CD4-positive, alpha-beta T cell (primary cell): Measurements from ENCODE around the gene NDEL1. TPM values are rescaled to one million over a fixed set of nuclear protein-coding genes. Genes with fewer than 3 reads are reported as not detected.

ENCODE experiments used
- ATAC-seq: fragments of 200-7000 bp; cut with Tn5 transposase; one replicate; pipeline ENCODE4 v1.10.0; 2022; ENCODE audit warnings: mild to moderate bottlenecking; ENCODE audit not compliant: poor library complexity
- CTCF ChIA-PET: fragments of 350-600 bp; sonication (Branson Sonifier 250); formaldehyde crosslinking; loops from one replicate; lab custom pipeline; 2021; ENCODE audit warnings: antibody characterized with exemption, inconsistent platforms; lab: Charles Lee
- POLR2A ChIA-PET: fragments of 350-600 bp; sonication (Branson Sonifier 250); formaldehyde crosslinking; loops from one replicate; lab custom pipeline; 2021; ENCODE audit warnings: antibody characterized with exemption, inconsistent platforms; lab: Charles Lee
- DNase-seq, 14 experiments: peaks; one replicate each; pipeline ENCODE4 v3.0.0-alpha.2; 2013 to 2020; ENCODE audit warnings: mixed read lengths in 2 of 14
- H3K27ac ChIP-seq, 2 donors: one replicate each; pipeline versions ENCODE4 v1.5.1 to v1.7.0; 2013; ENCODE audit warnings: low read length in 2 of 2, low read depth in 1 of 2, mild to moderate bottlenecking in 1 of 2
- H3K27me3 ChIP-seq, 2 experiments: 1 replicate in 1 of 2; 2 replicates in 1 of 2; pipeline versions ENCODE4 v1.6.1 to v1.7.0; 2013; ENCODE audit warnings: low read length in 2 of 2, control low read depth in 1 of 2, mild to moderate bottlenecking in 1 of 2, moderate library complexity in 1 of 2; ENCODE audit not compliant: insufficient read depth in 2 of 2, control insufficient read depth in 1 of 2
- H3K36me3 ChIP-seq: one replicate; pipeline ENCODE4 v1.6.1; 2013; ENCODE audit warnings: low read length, control low read depth; ENCODE audit not compliant: insufficient read depth
- H3K4me1 ChIP-seq: one replicate; pipeline ENCODE4 v1.6.1; 2013; ENCODE audit warnings: low read length, control low read depth; ENCODE audit not compliant: insufficient read depth
- H3K4me3 ChIP-seq: one replicate; pipeline ENCODE4 v1.5.1; 2013; ENCODE audit warnings: mild to moderate bottlenecking, low read length, moderate library complexity
- H3K9me3 ChIP-seq, 2 experiments: 1 replicate in 1 of 2; 2 replicates in 1 of 2; pipeline versions ENCODE4 v1.6.1 to v1.7.0; 2013; ENCODE audit warnings: low read length in 2 of 2, mild to moderate bottlenecking in 2 of 2, control low read depth in 1 of 2, moderate library complexity in 1 of 2; ENCODE audit not compliant: control insufficient read depth in 1 of 2, insufficient read depth in 1 of 2
- H3K27ac Mint-ChIP-seq: one replicate; pipeline ENCODE4 v1.8.0; 2020; ENCODE audit warnings: mixed read lengths
- H3K27me3 Mint-ChIP-seq: one replicate; pipeline ENCODE4 v1.8.0; 2021; ENCODE audit warnings: mixed read lengths
- H3K36me3 Mint-ChIP-seq: one replicate; pipeline ENCODE4 v1.8.0; 2021; ENCODE audit warnings: low read depth, mixed read lengths
- H3K4me1 Mint-ChIP-seq: one replicate; pipeline ENCODE4 v1.8.0; 2021; ENCODE audit warnings: low read depth, mixed read lengths
- H3K4me3 Mint-ChIP-seq: one replicate; pipeline ENCODE4 v1.8.0; 2020; ENCODE audit warnings: mild to moderate bottlenecking, mixed read lengths
- H3K9me3 Mint-ChIP-seq: one replicate; pipeline ENCODE4 v1.8.0; 2020; ENCODE audit warnings: mixed read lengths
- CTCF ChIP-seq: fragments of 200-600 bp; IDR thresholded peaks from one replicate; pipeline ENCODE4 v1.8.0; 2022; ENCODE audit warnings: antibody characterized with exemption, mild to moderate bottlenecking
- intact Hi-C, 2 experiments: fragments of 100-400 bp; cut with DNase I in 1 of 2; cut with micrococcal nuclease in 1 of 2; formaldehyde crosslinking; loops; one replicate each; pipeline versions ENCODE4 v1.15.1 to v1.9.0; 2023 to 2025; cut with DNase I, micrococcal nuclease
- total RNA-seq, 174 experiments: library from RNA in 2 of 174; stranded (reverse) in 2 of 174; gene quantifications; one replicate each; pipeline ENCODE4 v1.2.3 and lab custom pipeline; 2021 to 2026

Gene NDEL1
- total RNA-seq, 2 experiments from 2014 or later, result 300 to 313 TPM

DNA sequence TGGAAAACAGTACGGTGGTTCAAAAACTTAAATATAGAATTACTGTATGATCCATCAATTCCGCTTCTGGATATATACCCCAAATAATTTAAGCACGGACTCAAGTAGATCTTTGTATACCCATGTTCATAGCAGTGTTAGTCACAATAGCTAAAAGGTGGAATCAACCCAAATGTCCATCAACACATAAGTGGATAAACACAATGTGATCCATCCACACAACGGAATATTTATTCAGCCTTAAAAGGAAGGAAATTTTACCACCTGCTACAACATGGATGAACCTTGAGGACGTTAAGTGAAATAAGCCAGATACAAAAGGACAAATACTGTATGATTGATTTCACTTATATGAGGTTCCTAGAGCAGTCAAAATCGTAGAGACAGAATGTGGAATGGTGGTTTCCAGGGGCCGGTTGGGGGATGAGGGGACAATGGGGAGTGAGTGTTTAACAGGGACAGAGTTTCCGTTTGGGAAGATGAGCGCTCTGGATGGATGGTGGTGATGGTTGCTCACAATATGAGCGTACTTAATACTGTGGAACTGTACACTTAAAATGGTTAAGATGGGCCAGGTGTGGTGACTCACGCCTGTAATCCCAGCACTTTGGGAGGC, 32.7 kb upstream of the NDEL1 start:
- Mint-ChIP-seq H3K4me1 (no peaks in the 10 kb centered on the region), H3K27me3 (peaks cover 21% of the 10 kb centered on the region), H3K27ac (no peak overlapping the region), H3K9me3 (no peaks in the 10 kb centered on the region), H3K4me3 (no peak overlapping the region), H3K36me3 (no peaks in the 10 kb centered on the region)
- Histone ChIP-seq H3K27ac (no peak overlapping the region), H3K9me3 (no peaks in the 10 kb centered on the region), H3K4me1 (no peaks in the 10 kb centered on the region), H3K4me3 (no peak overlapping the region), H3K27me3 (peaks cover 6 to 12% of the 10 kb centered on the region in 2 experiments), H3K36me3 (no peaks in the 10 kb centered on the region)
- DNase-seq, result no peak
- TF ChIP-seq CTCF, result no peak
- intact Hi-C loops, result no loop called here
- ChIA-PET CTCF (interaction anchor here (0.6 kb wide), 1 partner anchor 94 kb away, joined by 4 read pairs; no protein-coding TSS in a partner anchor), POLR2A (no interaction called here)
- ATAC-seq, result no peak

DNA sequence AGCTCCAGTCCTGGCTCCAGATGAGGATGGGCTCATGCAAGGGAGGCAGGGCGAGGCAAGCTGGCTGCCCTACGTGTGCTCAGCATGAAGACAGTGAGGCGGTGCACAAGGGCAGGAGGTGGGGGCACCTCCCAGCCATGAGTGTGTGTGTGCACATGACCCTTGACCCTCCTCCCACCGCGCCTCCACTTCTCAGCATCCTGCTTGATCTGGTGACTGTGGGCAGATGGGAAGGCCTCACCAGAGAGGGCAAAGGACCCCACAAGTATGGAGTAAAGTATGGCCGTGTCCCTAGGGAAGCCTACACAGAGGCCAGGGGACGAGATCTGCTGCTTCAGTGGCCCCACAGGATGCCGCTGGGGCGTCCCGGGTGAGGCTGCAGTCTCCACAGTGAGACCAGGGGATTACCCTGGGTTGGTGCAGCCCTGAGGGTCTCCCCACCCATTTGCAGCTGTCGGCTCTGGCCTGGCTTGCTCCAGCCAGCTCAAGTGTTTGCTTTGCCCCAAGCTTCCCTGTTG, 30.1 kb upstream of the NDEL1 start:
- ChIA-PET POLR2A (interaction anchor here (0.7 kb wide), 1 partner anchor 30 kb away, joined by 3 read pairs; the partner anchor contains the start of gene NDEL1), CTCF (no interaction called here)
- intact Hi-C loops, result no loop called here
- Mint-ChIP-seq H3K4me3 (no peak overlapping the region), H3K4me1 (no peaks in the 10 kb centered on the region), H3K36me3 (no peaks in the 10 kb centered on the region), H3K9me3 (no peaks in the 10 kb centered on the region), H3K27me3 (peaks cover 18% of the 10 kb centered on the region), H3K27ac (no peak overlapping the region)
- no peak for ATAC-seq
- H3K36me3 ChIP-seq, result no peaks in the 10 kb centered on the region
- TF ChIP-seq CTCF, result no peak
- H3K4me1 ChIP-seq, result peaks cover 5% of the 10 kb centered on the region
- peaks cover 6 to 7% of the 10 kb centered on the region in 2 experiments for H3K27me3 ChIP-seq
- H3K9me3 ChIP-seq, result no peaks in the 10 kb centered on the region
- no peak overlapping the region for H3K4me3 ChIP-seq
- H3K27ac ChIP-seq, result no peak overlapping the region
- no peak for DNase-seq

GRCh38 chr17:8406174-8406573, 29.5 kb upstream of the NDEL1 start:
- Mint-ChIP-seq H3K9me3 (no peaks in the 10 kb centered on the region), H3K27ac (no peak overlapping the region), H3K36me3 (no peaks in the 10 kb centered on the region), H3K27me3 (peaks cover 11% of the 10 kb centered on the region), H3K4me3 (no peak overlapping the region), H3K4me1 (no peaks in the 10 kb centered on the region)
- ChIA-PET POLR2A (no interaction called here), CTCF (no interaction called here)
- Histone ChIP-seq H3K4me1 (peaks cover 5% of the 10 kb centered on the region), H3K27ac (no peak overlapping the region), H3K36me3 (no peaks in the 10 kb centered on the region), H3K9me3 (no peaks in the 10 kb centered on the region), H3K4me3 (no peak overlapping the region), H3K27me3 (peaks cover 6 to 7% of the 10 kb centered on the region in 2 experiments)
- ATAC-seq (no peak), DNase-seq (no peak)
- intact Hi-C loops, result no loop called here
- TF ChIP-seq CTCF, result no peak
